GM12878 (cell line): ENCODE measurements around the gene SERHL2. TPM values are rescaled to one million over a fixed set of nuclear protein-coding genes. Genes with fewer than 3 reads are reported as not detected.

Experiments
- BRCA1 ChIP-seq: IDR thresholded peaks from 2 replicates; pipeline ENCODE4 v1.6.1; 2011; ENCODE audit warnings: low read depth, low read length, improper control_type of control experiment
- FOXM1 ChIP-seq: IDR thresholded peaks from 2 replicates; pipeline ENCODE4 v1.6.1; 2012; ENCODE audit warnings: low read depth, mild to moderate bottlenecking, inconsistent platforms, low read length, moderate library complexity
- HSF1 ChIP-seq: fragments of 150-350 bp; IDR thresholded peaks from 2 replicates; pipeline ENCODE4 v1.6.1; 2014; ENCODE audit warnings: mild to moderate bottlenecking, low read depth, low read length
- IRF4 ChIP-seq: IDR thresholded peaks from 2 replicates; pipeline ENCODE4 v1.6.1; 2011; ENCODE audit warnings: low read depth, low read length
- JUNB ChIP-seq: IDR thresholded peaks from 2 replicates; pipeline ENCODE4 v1.6.1; 2016; ENCODE audit warnings: antibody characterized with exemption, mild to moderate bottlenecking
- MTA2 ChIP-seq: fragments of 450-650 bp; IDR thresholded peaks from 2 replicates; pipeline ENCODE4 v1.6.1; 2016; ENCODE audit warnings: low read depth, mild to moderate bottlenecking, moderate library complexity
- MTA3 ChIP-seq: IDR thresholded peaks from 2 replicates; pipeline ENCODE4 v1.6.1; 2012; ENCODE audit warnings: low read length, inconsistent platforms, borderline replicate concordance
- MXI1 ChIP-seq: fragments of 150-350 bp; IDR thresholded peaks from 2 replicates; pipeline ENCODE4 v1.6.1; 2011; ENCODE audit warnings: low read depth, mild to moderate bottlenecking, inconsistent platforms, low read length, improper control_type of control experiment
- PBX3 ChIP-seq: IDR thresholded peaks from 2 replicates; pipeline ENCODE4 v1.6.1; 2011; ENCODE audit warnings: mild to moderate bottlenecking, low read depth, low read length, moderate library complexity; ENCODE audit not compliant: insufficient replicate concordance
- PML ChIP-seq: IDR thresholded peaks from 2 replicates; pipeline ENCODE4 v1.6.1; 2012; ENCODE audit warnings: low read length, inconsistent platforms
- RAD51 ChIP-seq: fragments of 450-650 bp; IDR thresholded peaks from 2 replicates; pipeline ENCODE4 v1.6.1; 2016; ENCODE audit warnings: moderate library complexity, mild to moderate bottlenecking, inconsistent platforms
- RCOR1 ChIP-seq: conservative IDR thresholded peaks from 2 replicates; pipeline ENCODE4 v1.6.1; 2012; ENCODE audit warnings: low read depth, low read length, improper control_type of control experiment
- RELA ChIP-seq: fragments of 450-650 bp; IDR thresholded peaks from 2 replicates; pipeline ENCODE4 v1.8.0; 2014; ENCODE audit warnings: borderline replicate concordance; ENCODE audit not compliant: partially characterized antibody
- RFX5 ChIP-seq: IDR thresholded peaks from 2 replicates; pipeline ENCODE4 v1.6.1; 2011; ENCODE audit warnings: low read depth, low read length, improper control_type of control experiment
- SUPT20H ChIP-seq: IDR thresholded peaks from 2 replicates; pipeline ENCODE4 v1.6.1; 2011; ENCODE audit warnings: low read depth, mild to moderate bottlenecking, low read length, moderate library complexity, borderline replicate concordance; ENCODE audit not compliant: control insufficient read depth
- ZNF384 ChIP-seq: IDR thresholded peaks from 2 replicates; pipeline ENCODE4 v1.6.1; 2012; ENCODE audit warnings: low read depth, mild to moderate bottlenecking, low read length, improper control_type of control experiment, borderline replicate concordance
- ZNF687 ChIP-seq: fragments of 450-650 bp; IDR thresholded peaks from 2 replicates; pipeline ENCODE4 v1.6.1; 2017; ENCODE audit warnings: mild to moderate bottlenecking, moderate library complexity
- ZZZ3 ChIP-seq: IDR thresholded peaks from 2 replicates; pipeline ENCODE4 v1.6.1; 2011; ENCODE audit warnings: low read depth; ENCODE audit not compliant: control insufficient read depth, insufficient read length
- polyA plus RNA-seq, 11 experiments: library from polyadenylated mRNA; depleted of rRNA in 4 of 11; unstranded in 6 of 11; stranded (reverse) in 5 of 11; fragments of >200 nt; fragmentation: Nextera tagmentation in 4 of 11; fragmentation: Illumina TruSeq in 1 of 11; extraction: Ambion mirVana in 4 of 11; extraction: Trizol in 1 of 11; gene quantifications; 1 replicate in 1 of 11; 2 replicates in 10 of 11; pipeline versions ENCODE4 v1.2.1 to v1.2.3, GENCODE V29; 2011 to 2016; ENCODE audit warnings: inconsistent platforms in 2 of 11, missing spikeins in 2 of 11, low read depth in 1 of 11
- total RNA-seq, 4 experiments: library from RNA; depleted of rRNA in 3 of 4; stranded (reverse); fragments of >200 nt in 3 of 4; fragmentation: Illumina TruSeq in 1 of 4; extraction: Trizol in 1 of 4; gene quantifications; 2 replicates each; pipeline versions ENCODE4 v1.2.1 to v1.2.3, GENCODE V29; 2013 to 2021
- TF ChIP-seq, protein P1 (sequence below): fragments of 450-650 bp; IDR thresholded peaks from 2 replicates; pipeline ENCODE4 v1.6.1; 2016; ENCODE audit warnings: mild to moderate bottlenecking, moderate library complexity, borderline replicate concordance

SERHL2 gene
- total and polyA plus RNA-seq, 10 of the 15 experiments (the other 5 are each of a cell fraction or from before 2014, with no cell fraction given): 0.63 to 2.0 (median 1.2) TPM

- TF ChIP-seq HSF1 (no peak), ZNF687 (0 out of 2 replicates have a peak, but pooled peaks have one; percentile 33), ZZZ3 (no peak), RFX5 (no peak), ZNF384 (no peak), MTA3 (no peak), FOXM1 (no peak), BRCA1 (no peak), RELA (no peak), SUPT20H (no peak), RCOR1 (no peak), PBX3 (no peak), PML (no peak), JUNB (no peak), RAD51 (no peak), IRF4 (no peak), MTA2 (no peak), MXI1 (peak; percentile 41; the same call in 1 of the 2 replicates)
- TF ChIP-seq, protein P1, sequence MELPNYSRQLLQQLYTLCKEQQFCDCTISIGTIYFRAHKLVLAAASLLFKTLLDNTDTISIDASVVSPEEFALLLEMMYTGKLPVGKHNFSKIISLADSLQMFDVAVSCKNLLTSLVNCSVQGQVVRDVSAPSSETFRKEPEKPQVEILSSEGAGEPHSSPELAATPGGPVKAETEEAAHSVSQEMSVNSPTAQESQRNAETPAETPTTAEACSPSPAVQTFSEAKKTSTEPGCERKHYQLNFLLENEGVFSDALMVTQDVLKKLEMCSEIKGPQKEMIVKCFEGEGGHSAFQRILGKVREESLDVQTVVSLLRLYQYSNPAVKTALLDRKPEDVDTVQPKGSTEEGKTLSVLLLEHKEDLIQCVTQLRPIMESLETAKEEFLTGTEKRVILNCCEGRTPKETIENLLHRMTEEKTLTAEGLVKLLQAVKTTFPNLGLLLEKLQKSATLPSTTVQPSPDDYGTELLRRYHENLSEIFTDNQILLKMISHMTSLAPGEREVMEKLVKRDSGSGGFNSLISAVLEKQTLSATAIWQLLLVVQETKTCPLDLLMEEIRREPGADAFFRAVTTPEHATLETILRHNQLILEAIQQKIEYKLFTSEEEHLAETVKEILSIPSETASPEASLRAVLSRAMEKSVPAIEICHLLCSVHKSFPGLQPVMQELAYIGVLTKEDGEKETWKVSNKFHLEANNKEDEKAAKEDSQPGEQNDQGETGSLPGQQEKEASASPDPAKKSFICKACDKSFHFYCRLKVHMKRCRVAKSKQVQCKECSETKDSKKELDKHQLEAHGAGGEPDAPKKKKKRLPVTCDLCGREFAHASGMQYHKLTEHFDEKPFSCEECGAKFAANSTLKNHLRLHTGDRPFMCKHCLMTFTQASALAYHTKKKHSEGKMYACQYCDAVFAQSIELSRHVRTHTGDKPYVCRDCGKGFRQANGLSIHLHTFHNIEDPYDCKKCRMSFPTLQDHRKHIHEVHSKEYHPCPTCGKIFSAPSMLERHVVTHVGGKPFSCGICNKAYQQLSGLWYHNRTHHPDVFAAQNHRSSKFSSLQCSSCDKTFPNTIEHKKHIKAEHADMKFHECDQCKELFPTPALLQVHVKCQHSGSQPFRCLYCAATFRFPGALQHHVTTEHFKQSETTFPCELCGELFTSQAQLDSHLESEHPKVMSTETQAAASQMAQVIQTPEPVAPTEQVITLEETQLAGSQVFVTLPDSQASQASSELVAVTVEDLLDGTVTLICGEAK: no peak
Observed at GRCh38 chr22:42519525-42520401, 34.0 kb upstream of the SERHL2 start, which contains the start of gene RRP7A (continued).
